IMR-90 (cell line): ENCODE data around the gene URB1. TPM values are rescaled to one million over a fixed set of nuclear protein-coding genes. Genes with fewer than 3 reads are reported as not detected.

Experiments used
- ATAC-seq: fragments of 200-7000 bp; cut with Tn5 transposase; 2 replicates; pipeline ENCODE4 v1.9.1; 2020; ENCODE audit warnings: low read depth, mild to moderate bottlenecking, moderate library complexity
- BruUV-seq: library from RNA; stranded (reverse); fragments of 400-500 nt; replicated peaks from 2 replicates; lab custom pipeline; 2021; lab: Mats Ljungman, UMichigan
- CTCF ChIA-PET: fragments of 300-600 bp; formaldehyde crosslinking; extraction: SDS; loops from one replicate; lab custom pipeline; 2021; ENCODE audit warnings: antibody characterized with exemption; lab: Yijun Ruan, JAX
- POLR2A ChIA-PET: fragments of 300-600 bp; sonication (Branson Sonifier 250); formaldehyde crosslinking; loops from one replicate; lab custom pipeline; 2022; ENCODE audit warnings: antibody characterized with exemption; ENCODE audit not compliant: unreplicated experiment; lab: Charles Lee
- DNase-seq: peaks from one replicate; pipeline ENCODE4 v3.0.0; 2013
- H2AFZ ChIP-seq: replicated peaks from 2 replicates; pipeline ENCODE3; 2013; ENCODE audit warnings: low read length, mild to moderate bottlenecking; ENCODE audit not compliant: poor library complexity
- H2AK5ac ChIP-seq: 2 replicates; pipeline ENCODE4 v1.6.1; 2013; ENCODE audit warnings: low read depth, low read length, inconsistent platforms
- H2AK9ac ChIP-seq: replicated peaks from 2 replicates; pipeline ENCODE3; 2013; ENCODE audit warnings: mild to moderate bottlenecking, low read depth, low read length, moderate library complexity; ENCODE audit not compliant: poor library complexity
- H2BK120ac ChIP-seq: 2 replicates; pipeline ENCODE4 v1.6.1; 2013; ENCODE audit warnings: low read depth, low read length, inconsistent platforms
- H2BK15ac ChIP-seq: 3 replicates; pipeline ENCODE4 v1.6.1; 2013; ENCODE audit warnings: low read depth, low read length, inconsistent platforms
- H2BK20ac ChIP-seq: 2 replicates; pipeline ENCODE4 v1.6.1; 2013; ENCODE audit warnings: low read depth, mild to moderate bottlenecking, inconsistent platforms, low read length, moderate library complexity
- H2BK5ac ChIP-seq: 2 replicates; pipeline ENCODE4 v1.6.1; 2013; ENCODE audit warnings: mild to moderate bottlenecking, low read depth, low read length, inconsistent platforms; ENCODE audit not compliant: poor library complexity, severe bottlenecking
- H3K14ac ChIP-seq: replicated peaks from 2 replicates; pipeline ENCODE4 v1.6.1; 2013; ENCODE audit warnings: low read depth, low read length, inconsistent platforms
- H3K18ac ChIP-seq: 2 replicates; pipeline ENCODE4 v1.6.1; 2013; ENCODE audit warnings: low read depth, low read length, control low read depth
- H3K23ac ChIP-seq: 2 replicates; pipeline ENCODE4 v1.6.1; 2013; ENCODE audit warnings: low read depth, low read length, inconsistent platforms
- H3K27ac ChIP-seq: 2 replicates; pipeline ENCODE4 v1.5.1; 2013; ENCODE audit warnings: mild to moderate bottlenecking, control low read depth, low read length; ENCODE audit not compliant: insufficient read depth
- H3K27me3 ChIP-seq: 2 replicates; pipeline ENCODE4 v1.6.1; 2013; ENCODE audit warnings: low read length; ENCODE audit not compliant: control insufficient read depth, insufficient read depth
- H3K36me3 ChIP-seq: 2 replicates; pipeline ENCODE4 v1.6.1; 2013; ENCODE audit warnings: low read length, mixed read lengths; ENCODE audit not compliant: control insufficient read depth, insufficient read depth
- H3K4ac ChIP-seq: 2 replicates; pipeline ENCODE4 v1.6.1; 2013; ENCODE audit warnings: low read depth, low read length, inconsistent platforms
- H3K4me1 ChIP-seq: 2 replicates; pipeline ENCODE4 v1.6.1; 2013; ENCODE audit warnings: low read length, mixed read lengths; ENCODE audit not compliant: control insufficient read depth, insufficient read depth
- H3K4me2 ChIP-seq: 2 replicates; pipeline ENCODE4 v1.6.1; 2013; ENCODE audit warnings: low read depth, mild to moderate bottlenecking, control low read depth, low read length, moderate library complexity
- H3K4me3 ChIP-seq: 2 replicates; pipeline ENCODE4 v1.5.1; 2013; ENCODE audit warnings: low read depth, mild to moderate bottlenecking, control low read depth, low read length, moderate library complexity; ENCODE audit not compliant: insufficient read depth
- H3K56ac ChIP-seq: 2 replicates; pipeline ENCODE4 v1.6.1; 2013; ENCODE audit warnings: low read length, inconsistent platforms; ENCODE audit not compliant: insufficient read depth; ENCODE audit errors: extremely low read depth
- H3K79me1 ChIP-seq, 2 experiments: 2 replicates each; pipeline ENCODE4 v1.6.1; 2013; ENCODE audit warnings: low read length in 2 of 2, inconsistent platforms in 1 of 2, low read depth in 1 of 2
- H3K9ac ChIP-seq: 2 replicates; pipeline ENCODE4 v1.6.1; 2013; ENCODE audit warnings: low read depth, low read length, control low read depth
- H3K9me1 ChIP-seq: 2 replicates; pipeline ENCODE4 v1.6.1; 2013; ENCODE audit warnings: low read length, inconsistent platforms; ENCODE audit not compliant: insufficient read depth
- H3K9me3 ChIP-seq: 2 replicates; pipeline ENCODE4 v1.6.1; 2013; ENCODE audit warnings: low read length; ENCODE audit not compliant: control insufficient read depth, insufficient read depth
- H4K20me1 ChIP-seq: 2 replicates; pipeline ENCODE4 v1.6.1; 2013; ENCODE audit warnings: low read length, inconsistent platforms; ENCODE audit not compliant: insufficient read depth
- H4K5ac ChIP-seq: 2 replicates; pipeline ENCODE4 v1.6.1; 2013; ENCODE audit warnings: mild to moderate bottlenecking, low read depth, low read length, control low read depth
- H4K8ac ChIP-seq, 2 experiments: 2 replicates each; pipeline ENCODE4 v1.6.1; 2013; ENCODE audit warnings: low read depth in 2 of 2, low read length in 2 of 2, control low read depth in 1 of 2, inconsistent platforms in 1 of 2
- H4K91ac ChIP-seq: 2 replicates; pipeline ENCODE4 v1.6.1; 2013; ENCODE audit warnings: low read depth, low read length, inconsistent platforms; ENCODE audit not compliant: insufficient read depth
- RFX5 ChIP-seq: IDR thresholded peaks from 2 replicates; pipeline ENCODE4 v1.8.0; 2012; ENCODE audit warnings: low read depth, mild to moderate bottlenecking, low read length, moderate library complexity
- WGBS, 2 experiments: methylation state at CpG; one replicate each; pipeline versions ENCODE4 v1.1.5 to v1.1.7; 2013; ENCODE audit warnings: missing lambda C conversion rate in 2 of 2; ENCODE audit not compliant: insufficient read length in 1 of 2; ENCODE audit errors: extremely low coverage in 2 of 2; 5-methylcytosine and 5-hydroxymethylcytosine counted together
- dilution Hi-C: fragments of 300-500 bp; cut with HindIII; formaldehyde crosslinking; loops from one replicate; pipeline ENCODE4 v1.14.3; 2018; ENCODE audit warnings: low sequenced_read_pairs; ENCODE audit not compliant: unreplicated experiment
- in situ Hi-C: fragments of 300-500 bp; cut with MboI; formaldehyde crosslinking; loops from 3 replicates; pipeline ENCODE4 v1.14.3; 2019; ENCODE audit warnings: low sequenced_read_pairs, inconsistent platforms, mixed read lengths
- intact Hi-C: fragments of 100-400 bp; cut with micrococcal nuclease; formaldehyde crosslinking; loops from 2 replicates; pipeline ENCODE4 v1.10.0; 2022
- polyA plus RNA-seq, 3 experiments: library from polyadenylated mRNA; depleted of rRNA; stranded (reverse); fragments of >200 nt; gene quantifications; 2 replicates each; pipeline ENCODE4 v1.2.3, GENCODE V29; 2012; ENCODE audit warnings: low replicate concordance in 1 of 3
- total RNA-seq: library from RNA; depleted of rRNA; stranded (reverse); fragments of >200 nt; gene quantifications from 2 replicates; pipeline ENCODE4 v1.2.3, GENCODE V29; 2012

The URB1 gene
- total and polyA plus RNA-seq, 2 of the 4 experiments (the other 2 are of a cell fraction) = 9.2 to 12.7 TPM

GRCh38 chr21:32356874-32357395 is 35.9 kb downstream of the URB1 start:
- dilution Hi-C loops (no loop called here), in situ Hi-C loops (no loop called here), intact Hi-C loops (no loop called here)
- H2BK20ac ChIP-seq = no peak overlapping the region
- no peak overlapping the region for H3K4me2 ChIP-seq
- H4K8ac ChIP-seq = no peak overlapping the region
- no peak overlapping the region for H2BK5ac ChIP-seq
- no peaks in the 10 kb centered on the region for H3K9me1 ChIP-seq
- no peak overlapping the region for H2BK120ac ChIP-seq
- no peak overlapping the region for H2AK9ac ChIP-seq
- H3K36me3 ChIP-seq = peaks cover 73% of the 10 kb centered on the region
- no peak overlapping the region for H3K27ac ChIP-seq
- H4K91ac ChIP-seq = no peak overlapping the region
- ChIA-PET CTCF (no interaction called here), POLR2A (no interaction called here)
- peaks cover 2% of the 10 kb centered on the region; the same call in 1 of the 2 replicates for H3K4me1 ChIP-seq
- H3K9me3 ChIP-seq = no peaks in the 10 kb centered on the region
- no TSS peak for BruUV-seq
- H2BK15ac ChIP-seq = no peak overlapping the region
- no peaks in the 10 kb centered on the region for H3K27me3 ChIP-seq
- no peak overlapping the region for H2AFZ ChIP-seq
- H3K23ac ChIP-seq = no peak overlapping the region
- H3K18ac ChIP-seq = no peak overlapping the region
- no peak overlapping the region for H3K56ac ChIP-seq
- H4K5ac ChIP-seq = no peak overlapping the region
- no peaks in the 10 kb centered on the region for H4K20me1 ChIP-seq
- no CpG with 5 or more reads among the region's 1 CpG for WGBS, 2 experiments
- H3K4me3 ChIP-seq = no peak overlapping the region
- no peak overlapping the region for H3K14ac ChIP-seq
- H3K9ac ChIP-seq = no peak overlapping the region
- H2AK5ac ChIP-seq = no peak overlapping the region
- DNase-seq (no peak), ATAC-seq (no peak)
- H3K4ac ChIP-seq = no peak overlapping the region
- H3K79me1 ChIP-seq = peaks cover 9% of the 10 kb centered on the region in 2 experiments; a peak in 2 of 4 replicates
- no peak for TF ChIP-seq RFX5
